ENCODE data around the gene GALNT18.
"Not testable (repeated sequence)": the region's sequence is repeated elsewhere in the genome, so short reads cannot be mapped to it uniquely, and the experiment has no call there.

Gene GALNT18

GRCh38 chr11:11378184-11378940 is 243.4 kb downstream of the GALNT18 start:
- DNase-seq: no peak

DNA sequence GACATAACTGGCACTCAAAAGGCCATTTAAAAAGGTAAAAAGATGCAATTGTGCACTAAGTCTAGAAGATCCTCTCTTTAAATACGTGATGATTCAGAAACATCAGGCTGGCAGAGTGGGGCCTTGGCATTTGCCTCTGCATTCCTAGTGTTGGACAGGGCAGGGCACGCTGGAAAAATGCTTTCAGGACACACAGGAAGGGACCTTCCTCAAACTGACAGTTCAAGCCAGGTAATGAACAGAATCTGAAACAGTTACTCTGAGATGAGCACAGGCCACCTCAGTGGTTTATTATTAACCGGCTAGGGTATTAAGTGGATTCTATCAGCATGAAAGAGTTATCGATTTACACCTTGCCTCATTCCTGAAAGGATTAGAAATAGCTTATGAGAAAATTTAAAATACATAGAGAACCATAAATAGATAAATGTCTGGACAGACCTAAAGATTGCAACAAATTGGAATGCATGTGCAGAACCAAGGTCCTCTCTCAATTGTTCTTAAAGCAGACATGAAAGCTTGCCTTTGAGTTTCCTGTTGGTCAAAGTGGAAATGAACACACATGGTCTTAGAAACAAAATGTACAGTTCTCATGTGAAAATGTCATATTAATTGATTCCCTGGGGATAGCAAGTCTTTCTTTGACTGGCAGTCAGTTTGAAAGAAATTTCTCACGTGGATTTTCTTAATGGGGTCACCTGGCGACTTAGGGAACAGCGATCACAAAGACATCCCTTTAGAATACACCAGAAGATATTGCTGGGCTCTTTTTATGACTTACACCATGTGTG is 247.3 kb downstream of the GALNT18 start:
- DNase-seq: no peak

DNA sequence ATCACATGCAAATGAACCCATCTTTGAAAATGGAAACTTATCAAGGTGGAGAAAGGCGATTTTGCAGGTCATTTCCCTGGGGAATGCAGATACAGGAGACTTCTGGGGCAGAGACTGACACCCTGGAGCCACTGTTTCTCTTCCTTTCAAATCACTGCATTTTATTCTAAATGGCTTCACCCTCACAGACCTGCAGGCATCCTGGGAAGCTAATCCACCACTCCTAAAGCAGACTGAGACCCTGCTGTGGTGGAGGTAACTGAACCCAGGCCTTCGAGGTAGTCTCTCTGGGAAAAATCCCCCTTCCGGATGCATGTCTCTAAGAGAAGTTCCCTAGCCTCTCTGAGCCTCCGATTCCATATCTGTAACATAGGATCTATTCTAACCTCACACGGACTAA is 247.9 kb downstream of the GALNT18 start:
- no peak for DNase-seq

- DNase-seq: no peak
Measured at GRCh38 chr11:11372461-11372860, 249.3 kb downstream of the GALNT18 start.

DNA sequence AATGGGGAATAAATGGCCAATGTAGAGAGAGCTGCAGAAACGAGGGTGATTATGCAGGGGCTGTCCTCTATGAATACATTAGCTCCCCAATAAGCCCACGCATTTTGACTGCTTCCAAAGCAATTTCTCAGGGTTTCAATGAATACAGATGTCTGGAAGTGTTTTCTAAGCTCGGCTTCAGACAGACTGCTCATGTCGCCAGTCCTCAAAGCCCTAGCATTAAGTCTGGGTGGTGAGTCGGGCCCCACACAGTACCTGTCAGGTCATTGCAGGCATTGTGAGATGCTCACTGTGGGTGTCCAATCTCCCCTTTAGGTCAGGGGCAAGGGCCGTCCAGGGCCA is 250.9 kb downstream of the GALNT18 start:
- no peak for DNase-seq

GRCh38 chr11:11370255-11370961 is 251.4 kb downstream of the GALNT18 start:
- DNase-seq: no peak

DNA sequence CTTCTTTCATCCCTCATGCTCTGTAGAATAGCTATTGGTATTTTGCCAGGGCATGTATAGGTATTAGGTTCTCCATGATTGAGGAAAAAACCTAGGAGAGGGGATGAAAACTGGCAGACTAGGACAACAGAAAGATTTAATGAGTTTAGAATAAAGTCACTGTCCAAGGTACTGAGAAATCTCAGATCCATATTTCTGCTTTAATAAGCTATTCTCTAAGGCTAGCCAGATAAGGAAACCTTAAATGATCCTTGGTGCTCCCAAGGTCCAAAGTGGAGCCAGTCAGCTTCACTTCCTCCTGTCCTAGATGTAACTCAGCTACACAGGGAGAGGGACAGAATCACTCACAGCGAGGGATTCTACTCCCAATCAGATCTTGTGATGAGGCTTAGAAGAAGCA is 255.0 kb downstream of the GALNT18 start:
- no peak for DNase-seq

DNA sequence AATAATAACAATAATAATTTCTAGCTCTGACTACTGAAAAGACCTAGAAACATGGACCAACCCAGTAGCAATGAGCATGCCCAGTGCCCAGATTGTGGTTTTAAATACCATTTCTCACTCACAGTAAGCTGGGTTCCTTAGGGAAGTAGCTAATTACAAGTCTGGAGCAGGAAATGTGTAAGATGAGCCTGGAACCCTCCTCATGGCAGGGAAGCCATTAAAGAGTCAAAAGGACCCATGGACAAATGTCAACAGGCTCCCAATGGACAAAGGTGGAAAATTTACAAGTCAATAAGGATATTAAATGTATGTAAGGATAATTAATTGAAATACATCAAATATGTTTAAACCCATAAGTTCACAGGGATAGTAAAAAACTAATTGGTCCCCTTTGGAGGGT is 258.1 kb downstream of the GALNT18 start:
- DNase-seq: no peak

- DNase-seq: no peak
Measured at GRCh38 chr11:11359611-11360010, 262.2 kb downstream of the GALNT18 start.

- no peak for DNase-seq
Measured at GRCh38 chr11:11356842-11357241, 265.0 kb downstream of the GALNT18 start.

DNA sequence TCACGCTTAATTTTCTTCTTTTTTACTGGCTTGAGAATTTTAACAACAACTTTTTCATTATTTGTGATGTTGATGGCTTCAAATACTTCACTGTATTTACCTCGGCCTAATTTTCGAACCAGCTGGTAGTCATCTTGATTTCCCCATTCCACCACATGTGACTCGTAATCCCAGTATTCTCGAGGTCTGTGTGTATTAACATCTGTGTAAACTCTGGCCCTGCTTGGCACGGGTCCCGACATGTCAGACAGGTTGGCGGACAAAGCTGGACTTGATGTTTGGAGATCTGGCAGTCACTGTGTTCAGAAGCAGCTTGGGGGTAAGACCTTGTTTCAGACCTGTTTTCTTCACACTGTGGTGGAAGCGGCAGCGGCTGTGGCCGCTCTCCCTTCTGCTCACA is 268.9 kb downstream of the GALNT18 start, which contains the start of gene CSNK2A3:
TSS of gene CSNK2A3 (minus strand) at position 373 of the 400 bp plus-strand sequence. CDS start at position 242, 131 bp downstream.
- not testable (repeated sequence) for DNase-seq

- not testable (repeated sequence) for DNase-seq
Measured at GRCh38 chr11:11351851-11352250, 270.0 kb downstream of the GALNT18 start.

DNA sequence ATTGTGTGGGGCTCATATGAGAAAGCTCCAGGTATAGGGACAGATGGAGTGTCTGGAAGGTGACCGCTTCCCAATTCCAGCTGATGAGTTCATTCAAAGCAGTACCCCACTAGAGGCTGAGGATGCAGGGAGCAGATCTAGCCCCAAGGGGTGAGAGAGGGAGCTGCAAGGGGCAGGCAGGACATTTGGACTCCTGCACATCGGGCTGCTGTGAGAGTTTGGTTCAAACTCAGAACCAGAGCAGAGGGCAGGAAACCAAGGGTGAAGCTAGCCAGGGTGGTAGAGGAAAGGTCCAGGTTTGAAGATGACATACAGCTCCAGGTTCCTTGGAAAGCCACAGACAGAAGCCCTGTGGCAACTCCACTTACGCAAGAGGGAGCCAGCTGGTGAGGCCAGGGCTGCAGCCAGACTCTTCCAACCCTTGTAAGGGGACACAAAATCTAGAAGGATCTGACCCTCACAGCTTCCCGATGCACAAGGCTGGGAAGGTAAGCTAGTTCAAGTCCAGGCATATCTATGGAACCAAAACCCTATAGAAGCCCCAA is 270.7 kb downstream of the GALNT18 start:
- no peak for DNase-seq

- no peak for DNase-seq
Measured at GRCh38 chr11:11349870-11350337, 271.9 kb downstream of the GALNT18 start.

DNA sequence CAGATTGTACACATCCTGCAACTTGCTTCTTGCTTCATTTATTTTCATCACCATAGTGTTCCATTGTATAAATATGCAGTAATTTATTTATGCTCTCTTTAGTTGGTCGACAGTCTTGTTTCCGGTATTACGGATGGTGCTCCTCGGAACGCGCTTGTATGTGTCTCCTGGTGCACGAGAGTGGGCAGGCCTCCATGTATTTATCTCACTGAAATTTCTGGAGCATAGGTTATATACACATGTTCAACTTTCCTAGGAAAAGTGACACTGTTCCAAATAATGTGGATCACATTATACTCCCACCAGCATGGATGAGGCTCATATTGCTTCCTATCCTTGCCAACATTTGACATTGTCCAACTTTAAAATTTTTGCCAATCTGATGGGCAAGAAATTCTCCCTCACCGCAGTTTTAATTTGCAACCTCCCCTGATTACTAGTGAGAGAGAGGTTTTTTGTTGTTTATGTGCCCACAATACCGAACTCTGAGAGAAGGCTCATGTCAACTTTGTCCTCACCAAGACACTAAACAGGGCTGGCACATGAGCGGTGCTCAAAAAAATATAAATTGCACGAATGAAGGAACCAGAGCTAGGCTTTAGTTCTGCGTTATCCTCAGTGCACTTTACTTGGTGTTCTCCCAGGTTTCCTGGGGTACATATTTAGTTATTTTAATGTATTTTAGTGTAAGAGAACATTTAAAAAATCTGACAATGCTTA is 272.5 kb downstream of the GALNT18 start:
- no peak for DNase-seq

- no peak for DNase-seq
Measured at GRCh38 chr11:11348303-11348702, 273.5 kb downstream of the GALNT18 start.

DNA sequence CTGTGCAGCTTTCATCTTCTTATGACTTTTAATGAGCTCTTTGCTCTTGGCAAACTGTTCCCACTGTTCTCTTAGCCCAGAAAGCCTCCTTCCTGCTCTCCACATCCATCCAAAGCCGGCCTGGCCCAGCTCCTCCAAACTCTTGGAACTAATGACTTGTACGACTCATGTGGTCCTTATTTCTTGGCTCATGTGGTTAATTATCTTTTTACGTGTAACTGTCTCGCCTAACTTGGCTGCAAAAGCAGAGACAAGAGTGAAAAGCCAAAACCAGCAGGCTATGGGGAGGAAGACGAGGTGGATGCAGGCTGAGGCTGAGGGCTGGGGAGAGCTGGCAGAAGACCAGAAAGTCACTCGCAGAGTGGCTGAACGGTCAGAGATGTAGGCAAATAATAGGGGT is 274.2 kb downstream of the GALNT18 start:
- DNase-seq: no peak

- no peak for DNase-seq
Measured at GRCh38 chr11:11346303-11346702, 275.5 kb downstream of the GALNT18 start.

DNA sequence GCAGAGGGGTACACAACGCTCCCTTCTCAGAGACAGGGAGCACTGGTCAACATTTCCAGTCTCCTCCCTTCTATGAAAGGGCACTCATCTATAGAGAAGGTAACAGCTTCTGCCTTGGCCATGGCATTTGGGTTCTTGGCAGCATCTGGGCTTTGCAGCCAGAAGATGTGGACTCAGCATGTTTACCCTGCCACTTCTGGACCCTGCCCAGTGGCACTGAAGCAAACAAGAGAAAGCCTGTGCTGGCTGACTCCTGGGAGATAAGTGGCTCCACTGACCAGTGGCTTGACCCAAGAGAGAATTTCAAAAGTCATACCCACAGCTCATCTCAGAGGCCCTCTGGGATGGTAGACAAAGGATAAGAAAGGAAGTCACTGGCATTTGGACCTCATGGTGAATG is 276.7 kb downstream of the GALNT18 start:
- DNase-seq: no peak

GRCh38 chr11:11344045-11344444 is 277.8 kb downstream of the GALNT18 start:
- DNase-seq: no peak

DNA sequence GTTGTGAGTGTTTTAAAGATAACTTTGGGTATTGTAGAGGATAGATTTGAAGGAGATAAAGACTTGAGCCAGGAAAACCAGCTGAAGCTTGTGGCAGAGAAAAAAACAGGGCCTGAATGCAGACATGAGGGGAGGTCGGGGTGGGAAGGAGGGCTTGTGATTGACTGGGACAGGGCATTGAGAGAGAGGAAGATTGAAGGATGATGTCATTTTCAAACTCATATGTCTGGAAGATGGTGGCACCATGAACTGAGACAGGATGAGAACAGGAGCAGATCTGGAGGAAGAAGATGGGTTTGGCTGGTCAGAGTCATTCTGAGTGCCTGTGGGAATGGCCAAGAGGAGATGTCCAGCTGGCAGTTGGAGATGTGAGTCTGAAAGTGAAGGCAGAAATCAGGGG is 283.5 kb downstream of the GALNT18 start:
- DNase-seq: no peak

DNA sequence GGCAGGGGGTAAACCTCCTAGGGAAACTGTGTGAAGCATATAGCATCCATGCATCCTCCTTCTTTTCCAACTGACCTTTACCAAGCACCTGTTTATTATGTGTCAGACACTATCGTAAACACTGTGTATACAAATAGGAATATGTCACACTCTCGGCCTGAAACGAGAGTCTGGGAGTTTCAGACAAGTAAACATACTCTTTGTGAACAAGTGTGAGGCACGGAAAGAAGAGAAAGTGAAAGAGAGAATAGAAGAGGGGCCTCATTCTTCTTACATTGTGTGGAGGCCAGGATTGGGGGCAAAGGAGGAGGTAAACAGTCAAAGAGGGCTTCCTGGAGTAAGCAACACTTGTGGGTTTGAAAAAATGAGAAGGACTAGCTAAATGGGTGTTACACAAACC is 285.1 kb downstream of the GALNT18 start:
- DNase-seq: no peak

GRCh38 chr11:11335043-11335442 is 286.8 kb downstream of the GALNT18 start:
- DNase-seq: no peak
